ENCODE data around the gene SUMO3. TPM values are rescaled to one million over a fixed set of nuclear protein-coding genes. Genes with fewer than 3 reads are reported as not detected.

Gene SUMO3
- total and polyA plus RNA-seq, 2 experiments from 2014 or later, result 90.8 to 103 TPM

GRCh38 chr21:44833663-44834062 is 15.8 kb upstream of the SUMO3 start:
- Histone ChIP-seq H3F3A (replicated peaks; ENCODE audit: low read depth) (no peaks in the 10 kb centered on the region), H3K36me3 (ENCODE audit: insufficient read depth) (no peaks in the 10 kb centered on the region), H3K79me2 (replicated peaks; ENCODE audit: insufficient read depth) (no peaks in the 10 kb centered on the region), H2AFZ (no peak overlapping the region), H3K27me3 (ENCODE audit: insufficient read depth) (no peaks in the 10 kb centered on the region), H3K4me3 (no peak overlapping the region), H3K9me2 (ENCODE audit: insufficient read depth) (no peaks in the 10 kb centered on the region), H3K4me1 (ENCODE audit: insufficient read depth) (no peaks in the 10 kb centered on the region), H3K27ac (ENCODE audit: low read depth) (no peak overlapping the region), H4K20me1 (replicated peaks; ENCODE audit: insufficient read depth) (no peaks in the 10 kb centered on the region), H3K4me2 (no peak overlapping the region)
- Mint-ChIP-seq H3K4me1 (peaks cover 4% of the 10 kb centered on the region), H3K9me3 (peaks cover 13% of the 10 kb centered on the region), H3K36me3 (ENCODE audit: low read depth) (peaks cover 1% of the 10 kb centered on the region; the same call in 1 of the 3 replicates), H3K27me3 (ENCODE audit: insufficient read depth, low read depth, poor library complexity) (peaks cover 6% of the 10 kb centered on the region), H3K4me3 (no peak overlapping the region; the same call in 2 of the 3 replicates), H3K27ac (no peak overlapping the region)
- ATAC-seq, result no peak
- no peak for DNase-seq (ENCODE audit: low spot score)
- TF ChIP-seq NANOG (IDR thresholded peaks at IDR 0.05; ENCODE audit: borderline replicate concordance) (no peak), EZH2 (IDR thresholded peaks at IDR 0.05; ENCODE audit: low read depth, unreplicated experiment) (no peak), ZNF114 (CRISPR knock-in tag; IDR thresholded peaks at IDR 0.05) (no peak), ETS1 (IDR thresholded peaks at IDR 0.05) (no peak), REST (IDR thresholded peaks at IDR 0.05; ENCODE audit: unreplicated experiment) (no peak), JUNB (IDR thresholded peaks at IDR 0.05; ENCODE audit: unreplicated experiment) (no peak), ZNF462 (CRISPR knock-in tag; IDR thresholded peaks at IDR 0.05) (no peak), EZH2phosphoT487 (IDR thresholded peaks at IDR 0.05; ENCODE audit: unreplicated experiment) (no peak), STAT1 (IDR thresholded peaks at IDR 0.05; ENCODE audit: unreplicated experiment) (no peak), CTCF (conservative IDR thresholded peaks at IDR 0.05; ENCODE audit: low read depth in 2 of 2) (no peak), CREB1 (CRISPR knock-in tag; IDR thresholded peaks at IDR 0.05; ENCODE audit: low read depth) (no peak), POLR2AphosphoS5 (IDR thresholded peaks at IDR 0.05; ENCODE audit: low read depth) (no peak), ZNF331 (CRISPR knock-in tag; IDR thresholded peaks at IDR 0.05; ENCODE audit: low read depth) (no peak)
